ENCODE data around the gene POMC.
A peak's percentile ranks its signal among the peaks of the same experiment; 100 is the strongest.

The POMC gene

GRCh38 chr2:25119263-25119662 is 49.1 kb downstream of the POMC start:
- WGBS, 2 experiments (ENCODE audit: insufficient coverage in 2 of 2) = 88 to 95% methylated on average over 8 to 10 of the region's 11 CpGs
- Histone ChIP-seq H3K36me3 (ENCODE audit: control insufficient read depth, insufficient read depth, low read length) (peaks cover 3% of the 10 kb centered on the region), H3K4me3 (ENCODE audit: extremely low read depth, insufficient read depth, low read length, poor library complexity, severe bottlenecking) (no peak overlapping the region), H3K4me1 (ENCODE audit: control insufficient read depth, insufficient read depth, low read length, poor library complexity, severe bottlenecking) (no peaks in the 10 kb centered on the region), H3K27ac (ENCODE audit: low read depth, low read length, severe bottlenecking) (no peak overlapping the region), H3K9me3 (ENCODE audit: control insufficient read depth, low read length) (no peaks in the 10 kb centered on the region)

DNA sequence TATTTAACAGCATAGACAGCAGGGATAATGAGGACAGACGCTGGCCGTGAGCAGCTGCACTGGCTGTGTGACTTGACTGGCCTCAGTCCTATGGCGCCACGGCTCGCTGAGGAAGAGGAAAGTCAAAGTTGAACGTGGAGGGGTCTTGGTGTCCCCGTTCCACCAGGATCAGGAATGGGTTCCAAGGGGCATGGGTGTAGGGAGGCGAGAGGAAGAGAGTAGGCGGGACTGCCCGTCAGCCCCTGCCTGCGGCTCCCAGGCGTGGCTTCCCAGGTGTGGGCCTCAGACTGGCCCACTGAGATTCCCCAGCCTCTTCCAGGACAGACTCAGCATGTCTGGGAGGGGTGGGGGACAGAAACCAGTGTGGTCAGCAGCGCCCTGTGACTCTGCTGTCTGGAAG is 51.4 kb downstream of the POMC start:
- Histone ChIP-seq H3K4me1 (ENCODE audit: control insufficient read depth, insufficient read depth, low read length, poor library complexity, severe bottlenecking) (no peaks in the 10 kb centered on the region), H3K36me3 (ENCODE audit: control insufficient read depth, insufficient read depth, low read length) (peaks cover 6% of the 10 kb centered on the region), H3K27ac (ENCODE audit: low read depth, low read length, severe bottlenecking) (no peak overlapping the region), H3K9me3 (ENCODE audit: control insufficient read depth, low read length) (no peaks in the 10 kb centered on the region), H3K4me3 (ENCODE audit: extremely low read depth, insufficient read depth, low read length, poor library complexity, severe bottlenecking) (no peak overlapping the region)
- WGBS, 2 experiments (ENCODE audit: insufficient coverage in 2 of 2) = 95 to 97% methylated on average over 11 to 13 of the region's 13 CpGs

- no peaks in the 10 kb centered on the region for H3K9me3 ChIP-seq (ENCODE audit: control insufficient read depth, low read length)
- H3K4me3 ChIP-seq (ENCODE audit: extremely low read depth, insufficient read depth, low read length, poor library complexity, severe bottlenecking) = no peak overlapping the region
- no peaks in the 10 kb centered on the region for H3K4me1 ChIP-seq (ENCODE audit: control insufficient read depth, insufficient read depth, low read length, poor library complexity, severe bottlenecking)
- H3K27ac ChIP-seq (ENCODE audit: low read depth, low read length, severe bottlenecking) = peak overlapping the region; percentile 76
- WGBS, 2 experiments (ENCODE audit: insufficient coverage in 2 of 2) = 100% methylated on average over 1 to 2 of the region's 4 CpGs
- H3K36me3 ChIP-seq (ENCODE audit: control insufficient read depth, insufficient read depth, low read length) = peaks cover 3% of the 10 kb centered on the region
Measured at GRCh38 chr2:25115902-25116301, 52.5 kb downstream of the POMC start.

DNA sequence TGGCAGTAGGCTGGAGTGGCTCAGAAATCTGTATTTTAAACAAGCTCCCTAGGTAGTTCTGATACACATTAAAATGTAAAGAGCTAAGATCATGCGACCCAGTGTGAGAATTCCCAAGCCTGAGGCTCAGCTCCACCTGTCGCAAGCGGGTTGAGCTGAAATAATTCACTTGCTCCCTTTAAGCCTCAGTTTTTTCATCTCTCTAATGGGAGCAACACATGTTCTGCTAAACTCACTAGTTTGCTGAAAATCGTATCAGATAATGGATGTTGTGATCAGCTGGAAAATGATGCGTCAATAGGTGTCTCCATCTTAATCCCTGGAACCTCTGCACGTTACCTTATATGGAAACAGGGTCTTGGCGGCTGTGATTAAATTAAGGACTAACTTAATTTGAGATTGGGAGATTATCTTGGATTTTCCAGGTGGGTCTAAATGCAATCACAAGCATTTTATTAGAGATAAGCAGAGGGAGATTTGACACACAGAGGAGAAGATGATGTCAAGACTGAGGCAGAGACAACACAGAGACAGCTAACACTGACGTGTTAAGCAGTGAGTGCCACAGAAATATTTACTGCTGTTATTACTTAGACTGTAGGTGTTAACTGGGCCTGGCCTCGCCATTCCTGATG is 53.0 kb downstream of the POMC start:
- Histone ChIP-seq H3K4me3 (ENCODE audit: extremely low read depth, insufficient read depth, low read length, poor library complexity, severe bottlenecking) (no peak overlapping the region), H3K4me1 (ENCODE audit: control insufficient read depth, insufficient read depth, low read length, poor library complexity, severe bottlenecking) (no peaks in the 10 kb centered on the region), H3K27ac (ENCODE audit: low read depth, low read length, severe bottlenecking) (peak overlapping the region; percentile 76), H3K36me3 (ENCODE audit: control insufficient read depth, insufficient read depth, low read length) (peaks cover 3% of the 10 kb centered on the region), H3K9me3 (ENCODE audit: control insufficient read depth, low read length) (no peaks in the 10 kb centered on the region)
- 89 to 94% methylated on average over 9 of the region's 9 CpGs for WGBS, 2 experiments (ENCODE audit: insufficient coverage in 2 of 2)

- Histone ChIP-seq H3K4me1 (ENCODE audit: control insufficient read depth, insufficient read depth, low read length, poor library complexity, severe bottlenecking) (no peaks in the 10 kb centered on the region), H3K9me3 (ENCODE audit: control insufficient read depth, low read length) (no peaks in the 10 kb centered on the region), H3K36me3 (ENCODE audit: control insufficient read depth, insufficient read depth, low read length) (peaks cover 3% of the 10 kb centered on the region), H3K27ac (ENCODE audit: low read depth, low read length, severe bottlenecking) (no peak overlapping the region), H3K4me3 (ENCODE audit: extremely low read depth, insufficient read depth, low read length, poor library complexity, severe bottlenecking) (no peak overlapping the region)
- WGBS, 2 experiments (ENCODE audit: insufficient coverage in 2 of 2) = 90 to 96% methylated on average over 3 of the region's 3 CpGs
Measured at GRCh38 chr2:25112113-25112512, 56.3 kb downstream of the POMC start.

Data from mesodermal cell (in vitro differentiated cells).